ENCODE data around the gene UCHL3.
A peak's percentile ranks its signal among the peaks of the same experiment; 100 is the strongest.

Gene UCHL3

GRCh38 chr13:75621147-75621546, 71.6 kb downstream of the UCHL3 start:
- no peak for DNase-seq (ENCODE audit: low read depth in 1 of 2, low spot score in 1 of 2)

GRCh38 chr13:75628801-75629200, 79.2 kb downstream of the UCHL3 start:
- DNase-seq (ENCODE audit: low read depth in 1 of 2, low spot score in 1 of 2), result no peak

- DNase-seq (ENCODE audit: low read depth in 1 of 2, low spot score in 1 of 2), result no peak
Measured at GRCh38 chr13:75633285-75633684, 83.7 kb downstream of the UCHL3 start.

- no peak for DNase-seq (ENCODE audit: low read depth in 1 of 2, low spot score in 1 of 2)
Measured at GRCh38 chr13:75635101-75635827, 85.7 kb downstream of the UCHL3 start.

GRCh38 chr13:75635828-75636435, 86.3 kb downstream of the UCHL3 start, which contains the start of gene LMO7:
TSS of gene LMO7 (plus strand) at chr13:75636330. CDS start at chr13:75636658, 328 bp downstream.
- peak; percentile 10 to 23 for DNase-seq (ENCODE audit: low read depth in 1 of 2, low spot score in 1 of 2)

GRCh38 chr13:75636436-75637180, 87.0 kb downstream of the UCHL3 start:
- DNase-seq (ENCODE audit: low read depth in 1 of 2, low spot score in 1 of 2), result peak; percentile 8 to 13

GRCh38 chr13:75637181-75637750, 87.7 kb downstream of the UCHL3 start:
- DNase-seq (ENCODE audit: low read depth in 1 of 2, low spot score in 1 of 2), result no peak

GRCh38 chr13:75639454-75639853, 89.9 kb downstream of the UCHL3 start:
- no peak for DNase-seq (ENCODE audit: low read depth in 1 of 2, low spot score in 1 of 2)

GRCh38 chr13:75641026-75641425, 91.4 kb downstream of the UCHL3 start:
- DNase-seq (ENCODE audit: low read depth in 1 of 2, low spot score in 1 of 2), result no peak

GRCh38 chr13:75643182-75643581, 93.6 kb downstream of the UCHL3 start:
- no peak for DNase-seq (ENCODE audit: low read depth in 1 of 2, low spot score in 1 of 2)

- DNase-seq (ENCODE audit: low read depth in 1 of 2, low spot score in 1 of 2), result no peak
Measured at GRCh38 chr13:75643693-75644092, 94.1 kb downstream of the UCHL3 start.

- DNase-seq (ENCODE audit: low read depth in 1 of 2, low spot score in 1 of 2), result no peak
Measured at GRCh38 chr13:75645141-75645540, 95.5 kb downstream of the UCHL3 start.

- no peak for DNase-seq (ENCODE audit: low read depth in 1 of 2, low spot score in 1 of 2)
Measured at GRCh38 chr13:75647126-75647784, 97.7 kb downstream of the UCHL3 start.

- DNase-seq (ENCODE audit: low read depth in 1 of 2, low spot score in 1 of 2), result no peak
Measured at GRCh38 chr13:75648446-75648845, 98.9 kb downstream of the UCHL3 start.

GRCh38 chr13:75651013-75651412, 101.4 kb downstream of the UCHL3 start:
- no peak for DNase-seq (ENCODE audit: low read depth in 1 of 2, low spot score in 1 of 2)

- no peak for DNase-seq (ENCODE audit: low read depth in 1 of 2, low spot score in 1 of 2)
Measured at GRCh38 chr13:75652726-75653125, 103.1 kb downstream of the UCHL3 start.

All from stimulated activated CD4-positive, alpha-beta T cell treated with anti-CD3 and anti-CD28 coated beads, Interleukin-15, amount 100 ng/mL, for 1 hour (primary cell).